NOMO-1 (cell line): ENCODE results near the gene HIPK4.
"Not testable (repeated sequence)": the region's sequence is repeated elsewhere in the genome, so short reads cannot be mapped to it uniquely, and the experiment has no call there.

ENCODE experiments used
- DNase-seq, 2 experiments: peaks; one replicate each; lab custom pipeline; 2025; ENCODE audit not compliant: unreplicated experiment in 2 of 2; lab: John Stamatoyannopoulos, UW

HIPK4 gene

DNA sequence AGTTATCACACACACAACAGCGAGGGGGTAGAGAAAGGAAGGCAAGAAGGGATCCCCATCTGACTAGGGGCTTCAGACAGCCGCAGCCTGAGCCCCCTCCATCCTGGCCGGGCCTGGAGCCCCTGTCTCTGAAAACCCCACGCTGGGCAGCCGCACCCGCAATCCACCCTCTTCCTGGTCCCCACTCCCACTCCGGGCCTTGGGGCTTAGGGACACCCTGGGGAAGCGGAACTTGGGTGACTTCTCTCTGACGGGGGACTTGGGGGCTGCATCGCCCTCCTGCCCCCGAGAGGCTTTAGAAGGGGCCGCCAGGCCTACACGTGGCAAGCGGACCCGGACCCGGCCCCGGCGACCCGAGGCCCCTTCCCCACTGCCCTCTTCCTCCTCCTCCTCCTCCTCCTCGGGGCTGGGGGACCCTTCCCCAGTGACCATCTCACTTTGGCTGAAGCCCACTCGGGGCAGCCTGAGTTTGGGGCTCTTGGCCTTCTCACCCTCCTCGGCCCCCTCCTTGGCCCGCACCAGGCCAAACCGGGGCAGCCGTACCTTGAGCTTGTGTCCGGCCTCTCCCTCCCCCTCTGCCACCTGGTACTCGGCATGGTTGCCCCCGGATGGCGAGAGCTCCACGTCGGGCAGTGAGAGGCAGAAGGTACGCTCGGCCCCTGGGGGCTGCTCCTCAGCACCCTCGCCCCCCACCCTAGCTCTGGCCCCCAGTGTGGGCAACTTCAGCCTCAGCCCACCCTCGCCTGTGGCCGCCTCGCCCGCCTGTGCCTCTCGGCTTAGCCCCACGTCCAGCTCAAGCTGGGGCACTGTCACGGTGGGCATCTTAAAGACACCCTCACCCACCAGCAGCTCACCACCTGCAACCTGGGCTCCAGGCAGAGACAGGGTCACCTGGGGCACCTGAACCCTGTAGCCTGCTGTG lies 4.2 kb upstream of the HIPK4 start:
- no peak for DNase-seq

- DNase-seq, result no peak
Observed at GRCh38 chr19:40392894-40393517, 3.0 kb upstream of the HIPK4 start.

DNA sequence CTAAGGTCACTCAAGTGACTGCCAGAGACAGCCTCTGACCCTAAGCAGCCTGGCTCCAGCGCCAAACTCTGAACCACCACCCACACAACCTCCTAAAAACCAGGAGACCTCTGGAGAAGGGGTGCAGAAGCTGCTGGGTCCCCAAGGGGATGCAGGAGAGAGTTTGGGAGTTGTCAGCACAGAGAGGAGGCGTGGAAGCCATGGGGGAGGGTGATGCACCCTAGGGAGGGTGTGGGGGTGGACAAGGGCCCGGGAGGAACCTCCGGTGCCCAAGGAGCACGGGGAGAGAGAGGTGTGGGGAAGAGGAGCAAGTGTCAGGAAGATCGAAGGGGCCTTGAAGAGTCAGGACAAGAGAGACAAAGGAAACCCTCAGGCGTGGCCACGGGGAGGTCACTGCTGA lies 2.1 kb upstream of the HIPK4 start:
- no peak for DNase-seq

- DNase-seq, result no peak
Observed at GRCh38 chr19:40389404-40390083, 437 bp downstream of the HIPK4 start.

DNA sequence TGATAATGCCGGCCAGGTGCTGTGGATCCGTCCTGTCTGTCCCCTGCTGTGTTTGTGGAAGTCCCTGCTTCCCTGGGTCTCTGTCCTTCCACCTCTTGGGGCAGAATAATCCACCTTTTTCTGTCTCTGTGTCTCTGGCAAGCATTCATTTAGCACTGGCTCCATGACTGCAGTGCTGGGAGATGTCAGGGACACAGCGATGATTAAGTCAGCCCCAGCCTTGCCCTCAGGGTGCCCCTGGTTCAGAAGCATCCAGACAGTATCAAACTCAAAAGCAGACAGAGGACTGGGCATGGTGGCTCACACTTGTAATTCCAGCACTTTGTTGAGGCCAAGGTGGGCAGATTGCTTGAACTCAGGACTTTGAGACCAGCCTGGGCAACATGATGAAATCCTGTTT lies 1.5 kb downstream of the HIPK4 start:
- no peak for DNase-seq

DNA sequence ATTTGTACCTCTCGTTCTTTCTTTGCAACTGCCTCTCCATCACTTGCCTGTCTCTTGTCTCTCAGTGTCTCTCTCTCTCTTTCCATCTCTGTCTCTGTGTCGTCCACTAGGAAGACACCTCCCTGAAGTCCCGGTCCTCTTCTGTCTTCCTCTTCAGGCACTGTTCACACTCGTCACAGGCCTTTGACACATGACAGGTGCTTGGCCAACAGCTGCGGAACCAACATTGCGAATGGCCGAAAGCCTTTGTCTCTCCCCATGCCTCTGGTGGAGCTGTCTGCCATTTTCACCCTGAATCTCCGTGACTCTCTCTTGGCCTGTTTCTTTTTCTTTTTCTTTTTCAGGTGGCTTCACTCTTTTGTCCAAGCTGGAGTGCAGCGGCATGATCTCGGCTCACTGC lies 2.8 kb downstream of the HIPK4 start:
- DNase-seq, result no peak

- no peak for DNase-seq
Observed at GRCh38 chr19:40383668-40384248, 6.2 kb downstream of the HIPK4 start.

DNA sequence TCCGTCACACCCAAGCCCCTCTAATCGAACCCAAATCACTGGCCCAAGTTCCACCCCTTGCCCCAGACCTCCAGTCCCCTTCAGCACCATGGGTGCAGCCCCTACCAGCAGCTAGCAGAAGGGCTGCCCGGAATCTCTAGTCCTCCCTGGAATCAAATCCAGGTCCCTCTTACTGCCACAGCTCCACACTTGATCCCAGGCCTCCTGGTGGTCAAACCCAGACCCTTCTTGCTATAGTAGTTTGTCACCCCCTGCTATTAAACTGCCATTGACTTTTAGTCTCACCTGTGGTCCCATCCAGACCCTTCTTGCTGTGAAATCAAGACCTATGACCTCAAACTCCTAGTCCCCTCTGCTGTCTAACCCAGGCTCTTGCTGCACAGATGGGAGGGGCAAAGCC lies 8.7 kb downstream of the HIPK4 start:
- no peak for DNase-seq

DNA sequence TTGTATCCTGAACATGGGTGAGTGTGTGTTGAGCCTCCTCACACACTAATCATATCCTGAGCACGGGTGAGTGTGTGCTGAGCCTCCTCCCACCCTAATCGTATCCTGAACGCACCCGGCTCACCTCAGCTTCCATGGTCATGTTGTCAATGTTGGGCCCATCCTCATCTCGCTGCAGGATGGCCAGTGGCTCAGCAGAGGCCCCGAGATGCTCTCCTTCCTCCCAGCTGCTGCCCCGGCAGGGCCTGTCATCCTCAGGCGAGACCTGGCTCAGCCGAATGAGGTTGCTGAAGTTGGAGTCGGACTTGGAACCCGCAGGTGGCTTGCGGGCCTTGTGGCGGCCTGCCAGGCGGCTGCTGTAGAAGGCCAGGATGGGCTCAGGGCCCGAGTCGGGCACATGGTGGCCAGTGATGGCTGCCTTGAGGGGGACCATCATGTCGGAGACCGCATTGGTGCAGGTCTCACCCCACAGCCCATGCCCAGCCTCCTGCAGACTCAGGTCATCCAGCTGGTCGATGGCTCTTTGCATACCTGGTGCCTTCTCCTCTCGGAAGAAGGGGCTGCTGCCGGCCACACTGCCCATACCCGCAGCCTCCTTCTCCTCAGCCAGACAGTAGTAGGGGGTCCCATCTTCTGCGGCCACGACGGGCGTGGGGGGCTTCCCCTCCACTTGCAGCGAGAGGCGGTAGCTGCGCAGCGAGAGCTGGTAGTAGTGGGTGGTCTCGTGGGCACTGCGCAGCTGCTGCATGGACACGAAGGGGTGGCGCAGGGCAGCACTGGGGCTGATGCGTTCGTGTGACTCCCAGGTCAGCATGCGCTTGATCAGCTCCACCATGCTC lies 9.6 kb downstream of the HIPK4 start:
- DNase-seq, result no peak

DNA sequence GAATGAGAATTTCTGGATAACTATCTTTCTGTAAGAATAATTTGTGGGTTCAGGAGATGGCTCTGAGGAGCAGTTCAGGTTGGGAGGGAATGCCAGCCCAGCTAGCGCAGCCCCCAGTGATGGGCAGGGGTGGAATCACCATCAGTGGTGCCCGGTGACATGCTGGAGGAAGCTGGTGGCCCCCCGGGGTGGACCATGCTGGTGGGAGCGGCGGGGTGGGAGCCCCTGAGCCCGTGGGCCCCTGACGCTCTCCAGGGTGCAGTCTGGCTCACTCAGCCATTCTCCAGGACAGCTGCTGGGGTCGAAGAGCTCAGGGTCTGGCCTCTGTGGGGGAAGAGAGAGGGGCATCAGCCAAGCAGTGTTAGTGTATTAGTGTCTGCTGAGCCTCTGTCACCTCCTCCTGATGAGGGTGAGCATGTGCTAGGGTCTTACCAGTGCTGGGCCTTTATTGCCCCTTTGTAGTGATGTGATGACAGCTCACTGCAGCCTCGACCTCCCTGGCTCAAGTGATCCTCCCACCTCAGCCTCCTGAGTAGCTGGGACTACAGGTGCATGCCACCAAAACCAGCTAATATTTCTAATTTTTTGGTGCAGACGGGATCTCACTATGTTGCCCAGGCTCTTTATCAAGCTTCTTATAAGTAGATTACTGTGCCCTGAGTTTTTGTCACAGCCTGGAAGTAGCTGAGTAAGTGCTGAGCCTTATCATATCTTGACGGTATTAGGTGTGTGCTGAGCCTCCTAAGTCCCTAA lies 10.4 kb downstream of the HIPK4 start:
- DNase-seq, result no peak

DNA sequence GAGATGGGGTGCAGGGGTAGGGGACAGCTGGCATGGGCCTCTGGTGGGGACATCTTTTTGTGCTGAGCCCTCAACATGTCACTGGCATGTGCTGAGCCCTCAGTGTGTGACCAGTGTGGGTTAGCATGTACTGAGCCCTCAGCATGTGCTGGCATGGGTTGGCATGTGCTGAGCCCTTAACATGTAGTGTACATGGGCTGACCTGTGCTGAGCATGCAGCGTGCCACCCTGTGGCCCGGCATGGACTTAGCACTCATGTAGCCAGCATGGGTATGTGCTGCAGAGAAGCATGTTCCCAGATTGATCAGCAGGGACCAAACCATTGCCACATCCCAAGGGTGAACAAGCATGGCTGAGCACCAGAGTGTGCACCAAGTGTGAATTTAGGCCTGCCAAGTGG lies 11.5 kb downstream of the HIPK4 start:
- no peak for DNase-seq

DNA sequence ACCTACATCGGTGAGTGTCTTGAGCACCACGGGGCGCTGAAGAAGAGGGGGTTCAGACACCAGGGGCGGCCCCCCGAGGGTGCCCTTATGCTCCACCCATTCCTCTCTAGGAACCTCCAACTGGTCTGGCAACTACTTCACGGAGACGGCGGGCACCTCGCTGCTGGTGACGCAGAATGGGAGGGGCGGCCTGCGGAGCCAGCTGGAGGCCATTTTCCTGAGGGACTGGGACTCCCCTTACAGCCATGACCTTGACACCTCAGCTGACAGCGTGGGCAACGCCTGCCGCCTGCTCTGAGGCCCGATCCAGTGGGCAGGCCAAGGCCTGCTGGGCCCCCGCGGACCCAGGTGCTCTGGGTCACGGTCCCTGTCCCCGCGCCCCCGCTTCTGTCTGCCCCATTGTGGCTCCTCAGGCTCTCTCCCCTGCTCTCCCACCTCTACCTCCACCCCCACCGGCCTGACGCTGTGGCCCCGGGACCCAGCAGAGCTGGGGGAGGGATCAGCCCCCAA lies 12.1 kb downstream of the HIPK4 start:
- DNase-seq, result no peak

DNA sequence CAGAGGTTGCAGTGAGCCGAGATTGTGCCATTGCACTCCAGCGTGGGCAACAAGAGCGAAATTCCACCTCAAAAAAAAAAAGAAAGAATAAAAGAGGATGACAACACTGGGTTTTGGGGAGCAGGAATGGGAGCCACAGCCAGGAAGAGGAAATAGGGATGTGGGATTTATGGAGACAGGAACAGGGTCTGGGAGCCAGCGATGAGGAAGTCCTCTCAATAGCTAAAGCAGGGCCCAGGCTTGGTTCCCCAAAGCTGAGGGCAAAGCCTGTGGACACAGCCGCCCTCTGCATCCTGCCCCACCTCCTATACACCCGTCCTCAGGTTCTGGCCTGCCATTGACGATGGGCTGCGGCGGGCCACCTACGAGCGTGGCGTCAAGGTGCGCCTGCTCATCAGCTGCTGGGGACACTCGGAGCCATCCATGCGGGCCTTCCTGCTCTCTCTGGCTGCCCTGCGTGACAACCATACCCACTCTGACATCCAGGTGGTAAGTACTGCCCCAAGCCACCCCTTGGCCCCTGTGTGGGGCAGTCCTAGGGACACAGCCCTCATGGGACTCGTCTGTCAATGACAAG lies 13.6 kb downstream of the HIPK4 start:
- DNase-seq, result no peak

DNA sequence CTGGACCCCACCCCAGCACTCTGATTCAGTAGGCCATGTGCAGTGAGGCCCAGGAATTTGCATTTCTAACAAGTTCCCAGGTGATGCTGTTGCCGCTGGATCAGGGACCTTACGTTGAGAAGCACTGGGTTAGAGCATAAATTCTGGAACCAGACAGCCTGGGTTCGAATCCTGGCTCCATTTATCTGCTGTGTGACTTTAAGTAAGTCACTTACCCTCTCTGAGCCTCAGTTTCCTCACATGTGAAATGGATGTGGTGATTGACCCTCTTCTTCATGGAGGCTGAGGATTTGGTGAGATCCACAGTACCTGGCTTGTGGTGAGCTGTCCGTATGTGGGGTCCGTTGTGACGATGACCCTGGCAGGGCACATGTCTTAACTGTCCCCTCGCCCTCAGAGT lies 15.9 kb downstream of the HIPK4 start:
- DNase-seq, result no peak

DNA sequence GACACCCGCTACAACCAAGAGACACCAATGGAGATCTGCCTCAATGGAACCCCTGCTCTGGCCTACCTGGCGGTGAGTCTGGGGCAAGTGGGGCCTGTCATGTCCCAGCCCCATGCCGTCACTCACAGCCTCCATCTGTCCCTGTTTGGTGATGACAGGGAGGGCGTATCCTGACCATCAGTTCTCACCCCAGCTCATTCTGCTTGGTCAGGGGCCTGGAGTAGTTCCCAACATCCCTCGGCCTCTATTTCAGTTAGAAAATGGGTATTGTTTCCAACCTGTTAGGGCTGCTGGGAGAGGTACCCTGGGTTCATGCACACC lies 18.2 kb downstream of the HIPK4 start:
- DNase-seq, result no peak

DNA sequence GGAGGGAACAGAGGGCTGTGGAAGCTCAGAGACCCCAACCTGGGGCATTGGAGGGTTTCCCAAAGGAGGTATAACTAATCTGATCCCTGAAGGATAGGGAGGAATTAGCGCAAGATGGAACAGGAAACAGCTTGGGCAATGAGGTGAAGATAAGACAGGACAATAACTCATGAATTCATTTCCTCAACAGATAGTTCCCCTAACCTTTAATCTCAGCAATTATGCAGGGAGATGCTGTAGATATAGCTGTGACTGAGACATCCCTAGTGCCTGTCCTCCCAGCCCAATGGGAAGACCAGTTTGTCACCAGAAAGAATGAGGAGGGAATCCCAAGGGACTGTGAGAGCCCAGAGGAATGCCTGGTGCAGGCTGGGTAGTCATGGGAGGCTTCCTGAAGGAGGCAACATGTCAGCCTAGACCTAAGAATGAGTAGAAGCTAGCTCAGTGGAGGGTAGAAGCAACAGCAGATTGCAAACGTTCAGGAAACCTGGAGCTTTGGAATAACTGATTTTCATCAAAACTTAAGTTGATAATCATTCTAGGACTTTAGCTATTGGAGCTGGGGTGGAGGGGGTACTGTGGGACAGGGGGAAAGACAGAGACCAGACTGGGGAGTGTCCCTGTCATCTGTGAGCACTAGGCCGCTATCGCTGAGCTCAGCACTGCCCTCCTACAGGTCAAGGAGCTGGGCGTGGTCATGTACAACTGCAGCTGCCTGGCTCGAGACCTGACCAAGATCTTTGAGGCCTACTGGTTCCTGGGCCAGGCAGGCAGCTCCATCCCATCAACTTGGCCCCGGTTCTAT lies 18.8 kb downstream of the HIPK4 start:
- DNase-seq, result no peak

GRCh38 chr19:40370253-40370652 lies 19.7 kb downstream of the HIPK4 start:
- not testable (repeated sequence) for DNase-seq

DNA sequence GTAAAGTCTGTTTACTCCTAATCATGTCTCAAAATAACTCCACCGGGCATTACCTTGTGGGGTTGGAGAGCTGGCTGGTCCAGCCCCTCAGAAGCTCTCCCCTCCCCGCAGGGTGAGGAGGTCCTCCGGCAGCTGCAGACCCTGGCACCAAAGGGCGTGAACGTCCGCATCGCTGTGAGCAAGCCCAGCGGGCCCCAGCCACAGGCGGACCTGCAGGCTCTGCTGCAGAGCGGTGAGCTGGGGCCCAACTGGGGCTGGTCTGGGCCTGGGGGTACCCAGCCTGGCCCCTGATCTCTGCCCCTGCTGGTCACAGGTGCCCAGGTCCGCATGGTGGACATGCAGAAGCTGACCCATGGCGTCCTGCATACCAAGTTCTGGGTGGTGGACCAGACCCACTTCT lies 20.2 kb downstream of the HIPK4 start:
- no peak for DNase-seq
